A673 (cell line): ENCODE measurements around the gene MON1B. TPM values are rescaled to one million over a fixed set of nuclear protein-coding genes. Genes with fewer than 3 reads are reported as not detected.
A peak's percentile ranks its signal among the peaks of the same experiment; 100 is the strongest.

Source experiments
- BruUV-seq: library from RNA; stranded (reverse); fragments of 400-500 nt; replicated peaks from 2 replicates; lab custom pipeline; 2021; lab: Mats Ljungman, UMichigan
- CTCF ChIA-PET: fragments of 300-600 bp; sonication (Branson Sonifier 250); formaldehyde crosslinking; loops from one replicate; lab custom pipeline; 2022; ENCODE audit warnings: antibody characterized with exemption; lab: Charles Lee
- POLR2A ChIA-PET: fragments of 300-600 bp; sonication (Branson Sonifier 250); formaldehyde crosslinking; loops from one replicate; lab custom pipeline; 2022; ENCODE audit warnings: antibody characterized with exemption; ENCODE audit not compliant: low non-redundant PET; lab: Charles Lee
- DNase-seq: peaks from one replicate; pipeline ENCODE4 v3.0.0-alpha.2; 2015; ENCODE audit warnings: low spot score
- H3K27ac ChIP-seq: fragments of 200-600 bp; sonication (generic); 2 replicates; pipeline ENCODE4 v1.5.1; 2016; ENCODE audit warnings: mixed run types, low read depth, mild to moderate bottlenecking, mixed read lengths, antibody characterized with exemption, low read length; ENCODE audit not compliant: poor library complexity, severe bottlenecking
- H3K27me3 ChIP-seq: fragments of 200-600 bp; sonication (generic); replicated peaks from 2 replicates; pipeline ENCODE4 v1.6.1; 2017; ENCODE audit warnings: mixed run types, low read depth, mild to moderate bottlenecking, mixed read lengths, antibody characterized with exemption, low read length; ENCODE audit not compliant: insufficient read depth, poor library complexity
- H3K36me3 ChIP-seq: fragments of 200-600 bp; sonication (generic); 2 replicates; pipeline ENCODE4 v1.6.1; 2016; ENCODE audit warnings: mixed run types, mild to moderate bottlenecking, mixed read lengths, antibody characterized with exemption, low read length; ENCODE audit not compliant: insufficient read depth, poor library complexity, severe bottlenecking
- H3K4me1 ChIP-seq: fragments of 200-600 bp; sonication (generic); 2 replicates; pipeline ENCODE4 v1.6.1; 2017; ENCODE audit warnings: mixed run types, mild to moderate bottlenecking, mixed read lengths, antibody characterized with exemption, low read length; ENCODE audit not compliant: insufficient read depth, poor library complexity, severe bottlenecking
- H3K4me3 ChIP-seq: fragments of 200-600 bp; sonication (generic); 2 replicates; pipeline ENCODE4 v1.5.1; 2016; ENCODE audit warnings: low read depth, mixed run types, mild to moderate bottlenecking, mixed read lengths, low read length; ENCODE audit not compliant: poor library complexity, severe bottlenecking
- H3K9me3 ChIP-seq: fragments of 200-600 bp; sonication (generic); 2 replicates; pipeline ENCODE4 v1.6.1; 2016; ENCODE audit warnings: mixed run types, low read depth, mild to moderate bottlenecking, mixed read lengths, antibody characterized with exemption, low read length; ENCODE audit not compliant: poor library complexity, severe bottlenecking
- CTCF ChIP-seq: fragments of 300-800, 200-600 bp; sonication (generic); conservative IDR thresholded peaks from 2 replicates; pipeline ENCODE4 v1.5.1; 2017; ENCODE audit warnings: low read depth, mild to moderate bottlenecking, antibody characterized with exemption, low read length, moderate library complexity, mixed read lengths
- EZH2 ChIP-seq: fragments of 200-600 bp; sonication (generic); IDR thresholded peaks from 2 replicates; pipeline ENCODE4 v1.6.1; 2017; ENCODE audit warnings: borderline replicate concordance, low read depth, mild to moderate bottlenecking, mixed read lengths, antibody characterized with exemption, low read length; ENCODE audit not compliant: poor library complexity, severe bottlenecking
- intact Hi-C: fragments of 100-400 bp; cut with micrococcal nuclease; formaldehyde crosslinking; loops from one replicate; pipeline ENCODE4 v1.10.0; 2022; ENCODE audit not compliant: unreplicated experiment
- total RNA-seq: library from RNA; stranded (reverse); gene quantifications from 2 replicates; pipeline ENCODE4 v1.2.3, GENCODE V29; 2021

Gene MON1B
- total RNA-seq, 1 experiment from 2014 or later: 44.1 TPM

- H3K36me3 ChIP-seq: no peaks in the 10 kb centered on the region
- H3K4me1 ChIP-seq: no peaks in the 10 kb centered on the region
- ChIA-PET POLR2A (no interaction called here), CTCF (interaction anchor here (0.6 kb wide), 1 partner anchor 19 kb away, joined by 5 read pairs; no protein-coding TSS in a partner anchor)
- intact Hi-C loops: no loop called here
- DNase-seq: peak; percentile 34
- H3K27ac ChIP-seq: no peak overlapping the region
- TF ChIP-seq CTCF (peak; percentile 71), EZH2 (no peak)
- H3K9me3 ChIP-seq: no peaks in the 10 kb centered on the region
- BruUV-seq: no TSS peak
- no peak overlapping the region for H3K4me3 ChIP-seq
- no peaks in the 10 kb centered on the region for H3K27me3 ChIP-seq
These were observed 32.2 kb downstream of the MON1B start for GRCh38 chr16:77223184-77223583.

DNA sequence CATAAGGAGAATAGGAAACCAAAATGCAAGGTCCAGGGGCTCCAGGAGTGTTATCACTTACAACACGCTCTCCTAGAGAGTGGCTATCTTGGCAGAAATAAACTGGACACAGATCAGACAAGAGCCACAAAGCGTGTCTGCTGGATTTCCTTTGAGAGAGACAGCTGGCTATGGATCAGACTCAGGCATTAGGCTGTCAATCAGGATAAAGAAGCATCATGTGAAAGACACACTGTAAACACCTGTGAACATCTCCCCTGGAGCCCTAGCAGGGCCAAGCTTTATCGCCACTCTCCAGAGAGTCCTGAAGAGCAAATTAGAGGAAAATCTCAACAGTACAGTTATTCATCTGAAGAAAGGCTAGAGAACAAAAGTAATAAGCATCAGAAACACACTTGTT, 34.2 kb downstream of the MON1B start:
- ChIA-PET CTCF (no interaction called here), POLR2A (no interaction called here)
- TF ChIP-seq EZH2 (no peak), CTCF (no peak)
- BruUV-seq: no TSS peak
- Histone ChIP-seq H3K36me3 (no peaks in the 10 kb centered on the region), H3K27me3 (no peaks in the 10 kb centered on the region), H3K9me3 (no peaks in the 10 kb centered on the region), H3K4me3 (no peak overlapping the region), H3K27ac (no peak overlapping the region), H3K4me1 (no peaks in the 10 kb centered on the region)
- no peak for DNase-seq
- intact Hi-C loops: no loop called here

- DNase-seq: no peak
- Histone ChIP-seq H3K36me3 (no peaks in the 10 kb centered on the region), H3K9me3 (no peaks in the 10 kb centered on the region), H3K4me1 (no peaks in the 10 kb centered on the region), H3K4me3 (no peak overlapping the region), H3K27ac (no peak overlapping the region), H3K27me3 (no peaks in the 10 kb centered on the region)
- intact Hi-C loops: no loop called here
- BruUV-seq: no TSS peak
- ChIA-PET POLR2A (no interaction called here), CTCF (no interaction called here)
- TF ChIP-seq EZH2 (no peak), CTCF (no peak)
These were observed 36.8 kb downstream of the MON1B start for GRCh38 chr16:77227745-77228144.
